Measurements from ENCODE around the gene UBN2. TPM values are rescaled to one million over a fixed set of nuclear protein-coding genes. Genes with fewer than 3 reads are reported as not detected.
"Not testable (repeated sequence)": the region's sequence is repeated elsewhere in the genome, so short reads cannot be mapped to it uniquely, and the experiment has no call there.

Gene UBN2
- 1.5 and 1.7 TPM in 2 replicates for total RNA-seq (2014; rRNA removed; shearing (Covaris generic); ENCODE audit: low replicate concordance)

DNA sequence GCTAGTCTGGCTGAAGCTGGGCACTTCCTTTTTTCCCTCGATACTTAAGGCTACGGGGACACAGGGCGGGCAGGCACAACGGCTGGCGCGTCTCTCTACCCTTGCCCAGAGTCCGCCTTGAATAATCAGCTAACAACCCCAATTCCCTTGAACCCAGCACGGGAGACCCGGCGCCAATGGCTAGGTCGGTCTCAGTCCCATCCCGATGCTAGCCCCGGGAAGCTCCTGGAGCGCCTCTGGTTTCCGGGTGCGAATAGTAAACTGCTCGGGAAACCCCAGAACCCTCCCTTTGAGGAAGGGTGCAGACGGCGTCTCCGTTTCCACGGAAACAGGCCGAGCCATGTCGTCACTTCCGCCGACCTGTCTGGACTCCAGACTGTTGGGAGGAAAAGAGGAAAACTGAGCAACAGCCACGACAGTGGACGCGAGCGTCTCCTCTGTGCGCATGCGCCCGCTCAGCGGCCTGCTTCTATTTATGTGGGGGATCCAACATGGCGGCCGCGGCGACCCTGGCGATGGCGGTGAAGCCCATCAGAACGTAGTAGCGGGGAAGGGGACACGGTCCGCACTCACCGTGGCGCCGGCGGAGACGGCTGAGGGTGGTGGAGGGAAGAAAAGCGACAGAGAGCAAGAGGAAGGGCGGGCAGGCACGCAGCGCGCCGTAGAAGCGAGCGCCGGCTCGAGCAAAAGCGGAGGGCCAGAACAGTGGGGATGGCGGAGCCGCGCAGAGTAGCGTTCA, at the start of gene UBN2:
Gene UBN2 (plus strand): TSS at position 464 of the 739 bp plus-strand sequence. CDS start 248 bp downstream, at position 712.
- peak; percentile 97 for DNase-seq (ENCODE audit: low read depth)
- in situ Hi-C loops (cut with HindIII; ENCODE audit: low pct_unique_long_range_greater_than_20kb, low sequenced_read_pairs): no loop called here

DNA sequence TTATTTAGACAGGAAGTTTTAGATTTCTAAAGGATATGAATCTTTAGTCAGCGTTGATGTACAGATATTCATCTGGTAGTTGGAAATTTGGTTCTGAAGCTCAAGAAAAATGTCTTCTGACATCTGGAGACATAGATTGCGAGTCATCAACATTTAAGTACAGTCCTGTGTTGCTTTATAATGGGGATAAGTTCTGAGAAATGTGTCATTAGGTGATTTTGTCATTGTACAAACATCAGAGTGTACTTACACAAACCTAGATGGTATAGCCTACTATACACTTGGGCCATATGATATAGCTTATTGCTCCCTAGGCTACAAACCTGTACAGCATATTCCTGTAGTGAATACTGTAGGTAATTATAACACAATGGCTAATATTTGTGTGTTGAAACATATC, 49.6 kb upstream of the UBN2 start:
- DNase-seq (ENCODE audit: low read depth): no peak
- in situ Hi-C loops (cut with HindIII; ENCODE audit: low pct_unique_long_range_greater_than_20kb, low sequenced_read_pairs): no loop called here

DNA sequence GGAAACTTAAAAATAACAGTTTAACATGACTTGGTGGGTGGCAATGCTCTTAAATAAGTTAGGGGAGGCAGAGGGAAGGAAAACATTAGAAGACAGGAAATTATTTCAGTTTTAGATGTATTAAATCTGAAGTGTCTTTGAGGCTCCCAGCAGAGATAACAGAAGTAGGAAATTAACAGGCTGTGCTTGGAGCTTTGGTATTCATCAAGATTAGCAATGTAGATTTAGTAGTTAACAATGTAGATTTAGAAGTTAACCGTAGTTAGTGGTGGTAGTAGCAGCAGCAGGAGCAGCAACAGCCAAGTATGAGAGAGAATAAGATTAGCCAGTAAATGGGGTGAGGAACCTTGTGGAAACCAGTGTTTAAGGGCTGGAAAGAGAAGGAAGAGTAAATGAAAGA, 48.7 kb upstream of the UBN2 start:
- in situ Hi-C loops (cut with HindIII; ENCODE audit: low pct_unique_long_range_greater_than_20kb, low sequenced_read_pairs): no loop called here

DNA sequence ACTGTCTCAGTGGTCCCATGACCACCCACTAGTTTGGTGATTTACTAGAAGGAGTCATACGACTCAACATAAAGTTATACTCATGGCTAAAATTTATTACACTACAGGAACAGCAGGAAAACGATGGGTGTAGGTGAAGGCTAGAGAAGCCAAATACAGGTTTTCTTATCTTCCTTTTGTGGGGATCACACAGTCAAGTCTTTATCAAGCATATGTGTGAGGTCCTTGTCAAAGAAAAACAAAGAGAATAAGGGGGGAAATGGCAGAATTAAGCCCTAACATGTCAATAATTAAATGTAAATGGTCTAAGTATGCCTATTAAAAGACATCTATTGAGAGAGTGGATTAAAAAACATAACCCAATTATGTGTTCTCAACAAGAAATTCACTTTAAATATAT, 47.8 kb upstream of the UBN2 start:
- DNase-seq (ENCODE audit: low read depth): no peak
- in situ Hi-C loops (cut with HindIII; ENCODE audit: low pct_unique_long_range_greater_than_20kb, low sequenced_read_pairs): no loop called here

More for the DNA sequence above, 48.7 kb upstream of the UBN2 start:
- no peak for DNase-seq (ENCODE audit: low read depth)

DNA sequence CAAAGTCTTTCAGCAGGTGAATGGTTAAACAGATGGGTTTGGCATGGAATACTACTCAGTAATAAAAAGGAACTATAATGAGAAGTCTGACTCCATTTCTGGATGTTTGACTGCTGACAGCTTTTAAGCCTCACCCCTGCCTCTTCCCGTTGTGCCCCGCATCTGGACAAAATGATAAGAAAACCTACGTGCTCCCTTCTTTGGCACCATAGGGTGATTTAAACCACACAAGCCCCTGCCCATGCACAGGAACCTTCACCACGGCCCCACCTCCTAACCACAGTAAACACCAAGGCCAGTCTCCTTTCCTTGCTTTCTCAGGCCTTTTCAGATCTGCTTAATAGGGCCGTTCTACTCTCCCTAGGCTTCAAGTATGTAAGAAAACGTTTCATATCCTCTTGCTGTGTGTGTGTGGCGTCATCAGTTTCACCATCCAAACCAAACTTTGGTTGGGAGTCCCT, 47.1 kb upstream of the UBN2 start:
- in situ Hi-C loops (cut with HindIII; ENCODE audit: low pct_unique_long_range_greater_than_20kb, low sequenced_read_pairs): no loop called here
- no peak for DNase-seq (ENCODE audit: low read depth)

DNA sequence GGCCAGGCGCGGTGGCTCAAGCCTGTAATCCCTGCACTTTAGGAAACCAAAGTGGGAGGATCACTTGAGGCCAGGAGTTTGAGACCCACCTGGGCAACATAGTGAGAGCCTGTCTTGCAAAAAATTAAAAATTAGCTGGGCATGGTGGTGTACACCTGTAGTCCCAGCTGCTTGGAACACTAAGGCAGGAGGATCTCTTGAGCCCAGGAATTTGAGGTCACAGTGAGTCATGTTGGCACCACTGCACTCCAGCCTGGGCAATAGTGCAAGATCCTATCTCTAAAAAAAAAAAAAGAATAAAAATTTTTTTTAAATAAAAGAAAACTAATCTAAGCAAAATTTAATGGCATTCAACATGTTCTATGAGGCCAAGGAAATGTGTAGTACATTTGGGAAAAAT, 44.9 kb upstream of the UBN2 start:
- no peak for DNase-seq (ENCODE audit: low read depth)
- in situ Hi-C loops (cut with HindIII; ENCODE audit: low pct_unique_long_range_greater_than_20kb, low sequenced_read_pairs): no loop called here

DNA sequence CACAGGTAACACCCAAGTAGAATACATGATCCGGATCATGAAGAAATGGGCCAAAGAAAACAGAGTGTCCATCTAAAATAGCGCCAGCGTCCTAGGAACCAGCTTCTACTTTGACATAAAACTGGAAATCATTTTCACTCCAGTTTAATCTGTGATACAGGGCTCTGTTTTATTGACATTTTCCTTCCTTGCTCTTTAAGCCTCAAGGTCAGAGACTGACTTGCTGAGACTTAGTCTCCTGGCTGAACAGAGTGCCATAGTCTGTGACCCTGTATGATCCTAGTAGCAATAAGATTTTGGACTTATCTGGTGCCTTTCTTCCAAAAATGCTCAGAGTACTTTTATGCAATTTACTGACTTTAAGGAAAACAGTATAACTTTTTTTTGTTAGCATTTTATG, 41.7 kb upstream of the UBN2 start:
- in situ Hi-C loops (cut with HindIII; ENCODE audit: low pct_unique_long_range_greater_than_20kb, low sequenced_read_pairs): no loop called here
- DNase-seq (ENCODE audit: low read depth): no peak

DNA sequence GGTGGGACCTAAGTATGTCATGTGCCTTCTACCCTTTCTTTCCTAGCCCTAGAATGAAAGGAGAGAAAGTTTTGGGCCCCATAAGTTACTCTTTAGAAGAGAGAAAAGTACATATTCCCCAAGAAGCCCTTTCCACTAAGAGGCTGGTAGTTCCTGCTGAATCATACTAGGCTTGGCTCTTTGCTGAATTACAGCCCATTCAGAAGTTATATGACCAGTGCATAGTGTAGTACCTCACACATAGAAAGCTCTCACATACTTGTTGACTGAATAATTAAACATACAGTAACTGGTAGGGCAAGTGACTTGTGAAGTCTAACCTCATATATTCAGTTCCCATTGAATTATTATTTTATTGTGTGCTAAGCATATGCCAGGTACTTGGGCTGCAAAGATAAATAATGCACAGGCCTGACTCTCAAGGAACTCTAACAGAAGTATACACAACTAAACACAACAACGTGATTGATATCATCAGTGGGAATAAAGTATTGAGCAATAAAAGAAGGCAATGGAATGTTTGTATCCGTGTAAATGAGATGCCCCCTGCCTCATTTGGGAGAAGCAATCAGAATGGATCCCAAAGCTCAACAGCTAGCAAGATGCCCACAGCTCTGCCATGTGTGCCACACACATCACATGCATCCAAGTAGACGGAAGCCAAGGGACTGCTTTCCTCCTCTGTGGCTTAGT, 38.9 kb upstream of the UBN2 start:
- DNase-seq (ENCODE audit: low read depth): no peak
- in situ Hi-C loops (cut with HindIII; ENCODE audit: low pct_unique_long_range_greater_than_20kb, low sequenced_read_pairs): no loop called here

DNA sequence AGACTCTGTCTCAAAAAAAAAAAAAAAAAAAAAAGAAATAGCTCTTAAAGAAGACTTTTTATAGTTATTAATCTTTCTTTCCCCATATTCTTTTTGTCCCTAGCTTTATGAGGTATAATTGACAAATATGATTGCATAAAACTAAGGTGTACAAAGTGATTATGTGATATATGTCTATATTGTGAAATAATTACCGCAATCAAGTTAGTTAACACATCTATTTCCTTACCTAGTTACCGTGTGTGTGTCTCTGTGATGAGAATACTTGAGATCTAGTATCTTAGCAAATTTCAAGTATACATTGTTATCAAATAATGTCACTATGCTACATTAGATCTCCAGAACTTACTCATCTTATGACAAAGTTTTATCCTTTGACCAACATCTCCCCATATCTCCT, 30.7 kb upstream of the UBN2 start:
- in situ Hi-C loops (cut with HindIII; ENCODE audit: low pct_unique_long_range_greater_than_20kb, low sequenced_read_pairs): no loop called here
- DNase-seq (ENCODE audit: low read depth): no peak

DNA sequence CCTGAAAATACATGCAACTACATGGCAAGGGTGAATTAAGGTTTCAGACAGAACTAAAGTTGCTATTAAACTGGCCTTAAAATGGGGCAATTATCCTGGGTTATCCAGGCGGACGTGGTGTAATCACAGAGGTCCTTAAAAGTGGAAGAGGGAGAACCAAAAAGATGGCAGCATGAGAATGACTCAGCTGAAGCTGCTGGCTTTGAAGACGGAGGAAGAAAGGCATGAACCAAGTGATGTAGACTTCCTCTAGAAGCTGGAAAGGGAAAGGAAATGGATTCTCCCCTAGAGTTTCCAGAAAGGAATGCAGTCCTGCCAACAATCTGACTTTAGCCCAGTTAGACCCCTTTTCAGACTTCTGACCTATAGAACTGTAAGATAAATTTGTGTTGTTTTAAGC, 27.0 kb upstream of the UBN2 start:
- in situ Hi-C loops (cut with HindIII; ENCODE audit: low pct_unique_long_range_greater_than_20kb, low sequenced_read_pairs): no loop called here
- no peak for DNase-seq (ENCODE audit: low read depth)

DNA sequence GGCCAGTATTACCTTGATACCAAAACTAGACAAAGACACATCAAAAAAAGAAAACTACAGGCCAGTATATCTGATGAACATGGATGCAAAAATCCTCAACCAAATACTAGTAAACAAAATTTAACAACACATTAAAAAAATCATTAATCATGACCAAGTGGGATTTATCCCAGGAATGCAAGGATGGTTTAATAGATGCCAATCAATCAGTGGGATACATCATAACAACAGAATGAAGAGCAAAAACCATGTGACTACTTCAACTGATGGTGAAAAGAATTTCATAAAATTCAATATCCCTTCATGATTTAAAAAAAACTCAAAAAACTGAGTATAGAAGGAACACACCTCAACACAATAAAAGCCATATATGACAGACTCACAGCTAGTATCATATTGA, 25.2 kb upstream of the UBN2 start:
- in situ Hi-C loops (cut with HindIII; ENCODE audit: low pct_unique_long_range_greater_than_20kb, low sequenced_read_pairs): no loop called here
- no peak for DNase-seq (ENCODE audit: low read depth)

DNA sequence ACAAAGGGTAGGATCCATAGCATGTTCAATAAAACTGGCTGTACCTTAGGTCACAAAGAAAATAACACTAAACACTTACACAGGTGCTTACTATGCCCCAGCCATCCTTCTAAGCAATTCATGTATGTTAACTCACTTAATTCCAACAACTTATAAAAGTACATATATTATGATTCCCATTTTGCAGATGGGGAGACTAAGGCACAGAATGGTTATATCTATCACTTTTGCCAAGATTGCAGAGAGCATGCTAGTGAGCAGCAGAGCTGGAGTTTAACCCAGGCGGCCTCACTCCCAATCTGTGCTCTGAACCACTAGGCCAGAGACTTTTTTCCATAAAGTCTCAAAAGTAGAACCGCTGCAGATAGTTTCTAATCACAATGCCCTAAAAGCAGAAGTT, 18.9 kb upstream of the UBN2 start:
- DNase-seq (ENCODE audit: low read depth): no peak
- in situ Hi-C loops (cut with HindIII; ENCODE audit: low pct_unique_long_range_greater_than_20kb, low sequenced_read_pairs): no loop called here

DNA sequence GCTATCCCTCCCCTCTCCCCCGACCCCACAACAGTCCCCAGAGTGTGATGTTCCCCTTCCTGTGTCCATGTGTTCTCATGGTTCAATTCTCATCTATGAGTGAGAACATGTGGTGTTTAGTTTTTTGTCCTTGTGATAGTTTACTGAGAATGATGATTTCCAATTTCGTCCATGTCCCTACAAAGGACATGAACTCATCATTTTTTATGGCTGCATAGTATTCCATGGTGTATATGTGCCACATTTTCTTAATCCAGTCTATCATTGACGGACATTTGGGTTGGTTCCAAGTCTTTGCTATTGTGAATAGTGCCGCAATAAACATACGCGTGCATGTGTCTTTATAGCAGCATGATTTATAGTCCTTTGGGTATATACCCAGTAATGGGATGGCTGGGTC, 17.5 kb upstream of the UBN2 start:
- DNase-seq (ENCODE audit: low read depth); in situ Hi-C loops (cut with HindIII; ENCODE audit: low pct_unique_long_range_greater_than_20kb, low sequenced_read_pairs): not testable (repeated sequence)

DNA sequence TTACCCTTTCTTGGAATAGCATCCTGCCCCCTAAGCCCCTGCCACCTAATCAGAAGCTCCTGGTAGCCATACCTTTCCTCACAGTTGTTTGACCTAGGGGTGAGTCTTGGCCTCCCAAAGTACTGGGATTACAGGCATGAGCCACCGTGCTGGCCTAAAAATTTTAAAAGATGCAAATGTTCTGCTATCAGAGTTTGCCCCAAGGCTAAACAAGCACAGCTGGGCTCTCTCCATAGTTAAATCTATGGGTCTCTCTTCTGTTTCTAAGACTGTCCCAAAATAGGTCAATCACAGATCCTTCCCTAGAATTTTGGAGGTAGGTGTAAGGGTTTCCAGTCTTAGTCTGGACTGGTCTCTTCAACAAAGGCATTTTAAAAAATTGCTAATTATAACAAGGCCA, 12.9 kb upstream of the UBN2 start:
- DNase-seq (ENCODE audit: low read depth): no peak
- in situ Hi-C loops (cut with HindIII; ENCODE audit: low pct_unique_long_range_greater_than_20kb, low sequenced_read_pairs): no loop called here

DNA sequence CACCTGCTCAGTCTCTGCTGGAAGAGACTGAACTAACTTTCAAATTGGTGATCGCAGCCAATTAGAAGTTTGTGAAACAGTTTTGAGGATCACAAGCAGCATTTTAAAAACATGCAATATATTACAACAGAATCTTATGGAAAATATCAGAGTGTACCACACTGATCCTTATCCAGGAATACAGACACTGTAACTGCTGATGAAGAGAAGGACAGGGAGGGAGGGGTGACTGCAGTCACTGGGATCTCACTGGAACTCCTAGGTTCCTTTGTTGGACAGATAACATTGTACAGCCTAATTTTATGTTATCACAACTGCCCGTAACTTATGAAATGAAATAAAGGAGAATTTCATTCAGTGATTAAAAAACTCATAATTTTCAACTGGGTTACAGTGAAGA, 6.8 kb upstream of the UBN2 start:
- no peak for DNase-seq (ENCODE audit: low read depth)
- in situ Hi-C loops (cut with HindIII; ENCODE audit: low pct_unique_long_range_greater_than_20kb, low sequenced_read_pairs): no loop called here

DNA sequence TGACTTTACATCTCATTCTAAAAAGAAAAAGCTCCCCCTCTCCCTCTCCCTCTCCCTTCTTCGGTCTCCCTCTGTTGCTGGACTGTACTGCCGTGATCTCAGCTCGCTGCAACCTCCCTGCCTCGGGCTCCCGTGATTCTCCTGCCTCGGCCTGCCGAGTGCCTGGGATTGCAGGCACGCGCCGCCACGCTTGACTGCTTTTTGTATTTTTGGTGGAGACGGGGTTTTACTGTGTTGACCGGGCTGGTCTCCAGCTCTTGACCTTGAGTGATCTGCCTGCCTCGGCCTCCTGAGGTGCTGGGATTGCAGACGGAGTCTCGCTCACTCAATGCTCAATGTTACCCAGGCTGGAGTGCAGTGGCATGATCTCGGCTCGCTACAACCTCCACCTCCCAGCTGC, 6.2 kb upstream of the UBN2 start:
- DNase-seq (ENCODE audit: low read depth); in situ Hi-C loops (cut with HindIII; ENCODE audit: low pct_unique_long_range_greater_than_20kb, low sequenced_read_pairs): not testable (repeated sequence)

DNA sequence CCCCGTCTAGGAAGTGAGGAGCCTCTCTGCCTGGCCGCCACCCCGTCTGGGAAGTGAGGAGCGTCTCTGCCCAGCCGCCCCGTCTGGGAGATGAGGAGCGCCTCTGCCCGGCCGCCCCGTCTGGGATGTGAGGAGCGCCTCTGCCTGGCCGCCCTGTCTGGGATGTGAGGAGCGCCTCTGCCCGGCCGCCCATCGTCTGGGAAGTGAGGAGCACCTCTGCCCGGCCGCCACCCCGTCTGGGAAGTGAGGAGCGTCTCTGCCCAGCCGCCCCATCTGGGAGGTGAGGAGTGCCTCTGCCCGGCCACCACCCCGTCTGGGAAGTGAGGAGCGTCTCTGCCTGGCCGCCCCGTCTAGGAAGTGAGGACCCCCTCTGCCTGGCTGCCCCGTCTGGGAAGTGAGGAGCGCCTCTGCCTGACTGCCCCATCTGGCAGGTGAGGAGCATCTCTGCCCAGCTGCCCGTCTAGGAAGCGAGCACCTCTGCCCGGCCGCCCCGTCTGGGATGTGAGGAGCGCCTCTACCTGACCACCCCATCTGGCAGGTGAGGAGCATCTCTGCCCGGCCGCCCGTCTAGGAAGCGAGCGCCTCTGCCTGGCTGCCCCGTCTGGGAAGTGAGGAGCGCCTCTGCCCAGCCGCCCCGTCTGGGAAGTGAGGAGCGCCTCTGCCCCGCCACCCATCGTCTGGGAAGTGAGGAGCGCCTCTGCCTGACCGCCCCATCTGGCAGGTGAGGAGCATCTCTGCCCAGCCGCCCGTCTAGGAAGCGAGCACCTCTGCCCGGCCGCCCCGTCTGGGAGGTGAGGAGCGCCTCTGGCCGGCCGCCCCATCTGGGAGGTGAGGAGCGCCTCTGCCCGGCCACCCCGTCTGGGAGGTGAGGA, 5.5 kb upstream of the UBN2 start:
- in situ Hi-C loops (cut with HindIII; ENCODE audit: low pct_unique_long_range_greater_than_20kb, low sequenced_read_pairs): not testable (repeated sequence)

DNA sequence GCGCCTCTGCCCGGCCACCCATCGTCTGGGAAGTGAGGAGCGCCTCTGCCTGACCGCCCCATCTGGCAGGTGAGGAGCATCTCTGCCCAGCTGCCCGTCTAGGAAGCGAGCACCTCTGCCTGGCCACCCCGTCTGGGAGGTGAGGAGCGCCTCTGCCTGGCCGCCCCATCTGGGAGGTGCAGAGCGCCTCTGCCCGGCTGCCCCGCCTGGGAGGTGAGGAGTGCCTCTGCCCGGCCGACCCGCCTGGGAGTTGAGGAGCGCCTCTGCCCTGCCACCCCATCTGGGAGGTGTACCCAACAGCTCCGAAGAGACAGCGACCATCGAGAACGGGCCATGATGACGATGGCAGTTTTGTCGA, 4.9 kb upstream of the UBN2 start:
- in situ Hi-C loops (cut with HindIII; ENCODE audit: low pct_unique_long_range_greater_than_20kb, low sequenced_read_pairs); DNase-seq (ENCODE audit: low read depth): not testable (repeated sequence)

More for the DNA sequence above, 5.5 kb upstream of the UBN2 start:
- not testable (repeated sequence) for DNase-seq (ENCODE audit: low read depth)

DNA sequence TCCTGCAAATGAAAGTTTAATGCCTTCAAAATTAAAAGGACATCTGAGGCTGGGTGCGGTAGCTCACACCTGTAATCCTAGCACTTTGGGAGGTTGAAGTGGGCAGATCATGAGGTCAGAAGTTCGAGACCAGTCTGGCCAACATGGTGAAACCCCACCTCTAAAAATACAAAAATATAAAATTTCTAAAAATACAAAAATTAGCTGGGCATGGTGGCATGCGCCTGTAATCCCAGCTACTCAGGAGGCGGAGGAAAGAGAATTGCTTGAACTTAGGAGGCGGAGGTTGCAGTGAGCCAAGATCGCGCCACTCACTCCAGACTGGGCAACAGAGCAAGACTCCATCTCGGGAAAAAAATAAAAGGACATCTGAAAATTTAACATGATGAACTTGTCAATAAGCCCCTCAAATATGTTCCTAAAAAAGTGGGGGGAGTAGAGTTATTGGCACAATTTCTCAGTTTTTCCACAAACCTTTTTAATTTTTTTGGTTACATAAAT, 4.0 kb upstream of the UBN2 start:
- in situ Hi-C loops (cut with HindIII; ENCODE audit: low pct_unique_long_range_greater_than_20kb, low sequenced_read_pairs); DNase-seq (ENCODE audit: low read depth): not testable (repeated sequence)
